Breast epithelium (tissue), 3 donors: Measurements from ENCODE around the gene GTF2IRD1.

Experiments used
- CTCF ChIP-seq, 3 donors: fragments of 450-650 bp; IDR thresholded peaks; one replicate each; pipeline ENCODE4 v1.5.1; 2016 to 2017; ENCODE audit warnings: antibody characterized with exemption in 3 of 3, mild to moderate bottlenecking in 3 of 3, moderate library complexity in 3 of 3
- POLR2A ChIP-seq: fragments of 450-650 bp; IDR thresholded peaks from one replicate; pipeline ENCODE4 v1.6.1; 2016; ENCODE audit warnings: antibody characterized with exemption, mild to moderate bottlenecking, moderate library complexity
- POLR2AphosphoS5 ChIP-seq, 3 donors: sonication (generic); formaldehyde crosslinking; IDR thresholded peaks; one replicate each; pipeline ENCODE4 v1.6.1; 2017; ENCODE audit warnings: antibody characterized with exemption in 3 of 3

- TF ChIP-seq CTCF (IDR thresholded peaks at IDR 0.05) (no peak), POLR2A (no peak), POLR2AphosphoS5 (IDR thresholded peaks at IDR 0.05) (no peak)
These were observed 26.5 kb downstream of the GTF2IRD1 start for GRCh38 chr7:74479961-74480829.
